UCSD-AML1 (cell line): ENCODE data around the gene SLC25A29.
"Not testable (repeated sequence)": the region's sequence is repeated elsewhere in the genome, so short reads cannot be mapped to it uniquely, and the experiment has no call there.

Experiments used
- DNase-seq: peaks from one replicate; lab custom pipeline; 2025; ENCODE audit not compliant: unreplicated experiment; lab: John Stamatoyannopoulos, UW

The SLC25A29 gene

GRCh38 chr14:100294213-100294962 is 11.9 kb downstream of the SLC25A29 start:
- DNase-seq = no peak

DNA sequence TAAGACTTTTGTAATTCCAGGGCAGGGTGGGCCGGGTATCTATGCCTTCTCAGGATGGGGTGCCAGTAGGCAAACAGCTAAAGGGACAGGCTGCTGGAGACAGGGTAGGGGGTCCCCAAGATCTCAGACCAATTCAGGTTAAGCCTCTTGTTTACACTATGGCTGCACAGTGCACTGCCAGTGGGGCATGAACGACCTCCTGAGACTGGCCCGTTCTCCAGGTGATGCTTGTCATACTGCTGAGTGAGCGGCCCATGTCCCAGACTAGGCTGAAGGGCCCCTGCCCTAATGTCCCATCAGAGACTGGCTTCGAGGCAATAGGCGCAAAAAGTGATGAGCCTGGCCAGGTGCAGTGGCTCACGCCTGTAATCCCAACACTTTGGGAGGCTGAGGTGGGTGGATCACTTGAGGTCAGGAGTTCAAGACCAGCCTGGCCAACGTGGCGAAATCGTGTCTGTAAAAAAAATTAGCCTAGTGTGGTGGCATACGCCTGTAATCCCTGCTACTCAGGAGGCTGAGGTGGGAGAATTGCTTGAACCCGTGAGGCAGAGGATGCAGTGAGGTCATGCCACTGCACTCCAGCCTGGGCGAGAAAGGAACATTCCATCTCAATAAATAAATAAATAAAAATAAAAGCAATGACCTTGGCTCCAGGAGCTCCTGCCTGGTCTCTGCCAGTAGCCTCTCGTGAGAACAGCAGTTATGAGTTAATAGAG is 12.6 kb downstream of the SLC25A29 start:
- DNase-seq = no peak

GRCh38 chr14:100292776-100293461 is 13.3 kb downstream of the SLC25A29 start:
- no peak for DNase-seq

DNA sequence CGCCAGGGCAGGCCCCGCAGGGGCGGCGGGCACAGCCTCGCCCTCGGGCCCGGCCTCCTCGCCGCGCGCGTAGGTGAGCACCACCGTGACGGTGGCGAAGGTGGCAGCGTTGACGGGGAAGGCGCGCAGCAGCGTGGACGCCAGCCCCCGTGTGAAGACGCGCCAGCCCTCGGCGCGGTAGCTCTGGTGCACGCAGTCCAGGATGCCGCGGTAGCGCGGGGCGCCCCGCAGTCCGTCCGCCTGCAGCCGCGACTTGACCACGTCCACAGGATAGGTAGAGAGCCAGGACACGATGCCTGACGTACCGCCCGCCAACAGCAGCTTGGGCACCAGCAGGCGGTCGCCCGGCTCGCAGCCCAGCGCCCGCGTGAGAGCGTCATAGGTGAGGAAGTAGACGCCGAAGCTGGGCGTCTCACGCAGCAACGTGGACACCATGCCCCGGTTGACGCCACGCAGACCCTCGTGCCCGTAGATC is 13.9 kb downstream of the SLC25A29 start:
- no peak for DNase-seq

GRCh38 chr14:100291305-100292075 is 14.8 kb downstream of the SLC25A29 start:
- no peak for DNase-seq

DNA sequence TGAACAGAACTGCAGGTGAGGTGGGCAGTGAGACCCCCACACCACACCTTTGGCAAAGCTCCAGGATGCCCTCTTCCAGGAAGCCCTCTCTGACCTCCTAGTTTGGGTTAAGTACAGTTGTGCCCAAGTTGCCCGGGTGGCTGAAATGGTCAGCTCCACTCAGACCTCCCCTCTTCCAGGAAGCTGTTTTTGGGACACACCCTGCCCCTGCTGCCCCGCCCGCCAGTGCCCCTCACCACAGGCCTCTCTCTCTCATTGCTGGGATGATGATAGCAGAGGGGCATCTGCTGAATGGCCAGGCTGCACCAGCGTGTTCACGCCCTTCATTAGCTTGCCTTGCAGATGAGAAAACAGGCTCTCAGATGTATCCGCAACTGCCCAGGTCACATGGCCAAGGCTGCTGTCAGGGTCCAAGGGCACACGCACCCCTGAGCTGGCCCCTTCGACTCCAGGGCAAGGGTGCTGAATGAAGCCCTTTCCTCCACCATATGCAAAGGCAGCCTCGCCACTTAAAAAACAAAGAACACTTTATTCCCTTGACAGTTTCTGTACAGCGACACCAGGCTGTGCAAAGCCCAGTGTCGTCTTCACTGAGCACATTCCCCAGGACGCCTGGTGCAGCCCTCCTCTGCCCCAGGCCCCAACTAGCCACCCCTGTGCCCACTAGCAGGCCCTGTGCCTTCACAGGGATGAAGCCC is 15.5 kb downstream of the SLC25A29 start:
- DNase-seq = no peak

- DNase-seq = no peak
Measured at GRCh38 chr14:100289916-100290606, 16.2 kb downstream of the SLC25A29 start.

GRCh38 chr14:100288382-100289185 is 17.7 kb downstream of the SLC25A29 start:
- DNase-seq = no peak

DNA sequence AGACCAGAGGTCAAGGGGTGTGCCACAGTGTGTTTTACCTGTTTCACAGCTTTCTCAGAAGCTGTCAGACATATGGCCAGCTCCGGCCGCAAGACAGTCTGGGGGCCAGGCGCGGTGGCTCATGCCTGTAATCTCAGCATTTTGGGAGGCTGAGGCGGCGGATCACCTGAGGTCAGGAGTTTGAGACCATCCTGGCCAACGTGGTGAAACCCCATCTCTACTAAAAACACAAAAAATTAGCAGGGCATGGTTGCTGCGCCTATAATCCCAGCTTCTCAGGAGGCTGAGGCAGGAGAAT is 18.3 kb downstream of the SLC25A29 start:
- not testable (repeated sequence) for DNase-seq

DNA sequence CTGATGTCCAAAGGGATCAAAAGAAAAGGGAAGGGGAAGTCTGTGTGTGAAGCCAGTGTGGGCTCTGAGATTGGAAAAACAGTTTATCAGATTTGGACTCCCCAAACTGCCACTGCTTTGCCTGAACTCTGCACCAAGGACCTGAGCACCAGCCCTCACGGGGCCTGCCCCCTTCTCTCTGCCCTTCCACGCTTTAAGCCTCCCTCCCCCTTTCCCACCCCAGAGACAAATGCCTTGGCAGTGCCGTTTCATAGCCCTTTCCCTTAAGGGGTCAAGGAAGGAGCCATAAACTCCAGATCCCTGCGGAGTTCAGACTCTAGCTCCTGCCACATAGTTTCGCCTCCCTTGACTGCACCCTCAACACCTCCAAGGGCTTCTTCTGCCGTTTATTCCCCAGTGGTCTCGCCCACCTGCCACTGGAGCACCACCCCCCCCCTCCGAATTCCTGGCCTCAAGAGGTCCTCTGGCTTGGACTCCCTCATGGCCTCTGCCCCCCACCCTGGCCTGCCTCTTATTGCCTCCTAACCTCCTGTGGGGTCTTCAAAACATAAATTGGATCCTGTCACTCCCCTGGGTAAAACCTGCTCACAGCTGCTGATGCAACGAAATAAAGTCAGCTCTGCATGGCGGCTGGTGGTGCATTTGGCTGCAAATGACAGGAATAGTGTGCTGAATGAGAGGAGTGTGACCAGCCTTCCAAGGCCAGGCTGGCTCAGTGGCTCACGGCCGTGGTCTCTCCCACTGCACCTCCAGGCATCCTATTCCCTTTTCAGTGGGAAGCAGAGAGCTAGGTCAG is 18.8 kb downstream of the SLC25A29 start:
- no peak for DNase-seq

DNA sequence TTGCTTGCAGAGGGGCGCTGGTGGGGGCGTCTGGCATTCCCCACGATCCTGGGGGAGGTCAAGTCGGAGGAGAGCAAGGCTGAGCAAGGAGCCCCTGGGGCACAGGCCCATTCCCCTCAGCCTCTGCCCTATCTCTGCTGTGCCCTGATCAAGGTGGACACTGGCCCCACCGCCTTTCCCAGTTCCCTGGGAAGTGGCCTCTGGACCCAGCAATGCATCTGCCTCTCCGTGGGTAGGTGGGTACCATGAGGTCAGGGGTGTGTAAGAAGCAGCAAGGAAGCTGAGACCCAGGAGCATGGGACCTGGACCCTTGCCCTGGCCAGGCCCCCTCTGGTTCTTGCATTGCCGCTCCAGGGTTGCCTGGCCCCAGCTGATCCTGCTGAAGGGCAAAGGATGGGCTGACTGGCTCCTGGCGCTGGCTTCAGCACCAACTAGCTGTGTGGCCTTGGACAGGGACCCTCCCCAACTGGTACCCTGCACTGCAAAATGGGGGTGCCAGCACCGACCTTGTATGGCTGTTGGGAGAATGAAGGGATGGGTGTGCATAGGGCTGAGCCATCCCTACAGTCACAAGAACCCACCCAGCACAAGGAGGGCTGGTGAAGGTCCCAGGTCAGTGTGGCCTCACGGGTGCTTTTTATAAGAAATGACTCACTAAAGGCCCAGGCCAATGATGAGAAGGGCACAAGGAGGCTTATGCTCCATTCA is 19.6 kb downstream of the SLC25A29 start:
- no peak for DNase-seq

- no peak for DNase-seq
Measured at GRCh38 chr14:100285913-100286400, 20.3 kb downstream of the SLC25A29 start.

GRCh38 chr14:100285021-100285912 is 21.0 kb downstream of the SLC25A29 start:
- DNase-seq = peak; percentile 82

- DNase-seq = no peak
Measured at GRCh38 chr14:100283984-100284881, 22.0 kb downstream of the SLC25A29 start.

- DNase-seq = not testable (repeated sequence)
Measured at GRCh38 chr14:100283436-100283835, 22.8 kb downstream of the SLC25A29 start.
